Measurements from ENCODE around the gene EIF3CL.
"Not testable (repeated sequence)": the region's sequence is repeated elsewhere in the genome, so short reads cannot be mapped to it uniquely, and the experiment has no call there.

The EIF3CL gene

DNA sequence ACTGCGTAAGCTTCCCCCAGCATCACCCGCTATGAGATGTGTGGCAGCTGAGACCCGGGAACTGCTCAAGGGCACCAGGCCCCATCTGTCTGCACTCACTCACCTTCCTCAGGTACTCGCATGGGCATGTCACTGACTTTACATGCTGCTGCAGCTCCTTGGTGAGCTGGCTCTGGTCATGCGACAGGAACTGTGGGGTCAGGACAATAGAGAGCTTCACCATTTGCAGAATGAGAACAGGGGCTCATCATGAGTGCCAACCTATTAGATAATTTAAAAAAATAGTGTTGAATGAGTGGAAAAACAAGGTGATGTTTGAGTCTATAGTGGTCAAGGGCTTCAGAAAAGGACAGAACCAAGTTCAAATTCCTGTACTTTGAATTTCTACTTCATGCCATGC is 41.0 kb downstream of the EIF3CL start:
- DNase-seq (ENCODE audit: low read depth in 2 of 2): not testable (repeated sequence)

DNA sequence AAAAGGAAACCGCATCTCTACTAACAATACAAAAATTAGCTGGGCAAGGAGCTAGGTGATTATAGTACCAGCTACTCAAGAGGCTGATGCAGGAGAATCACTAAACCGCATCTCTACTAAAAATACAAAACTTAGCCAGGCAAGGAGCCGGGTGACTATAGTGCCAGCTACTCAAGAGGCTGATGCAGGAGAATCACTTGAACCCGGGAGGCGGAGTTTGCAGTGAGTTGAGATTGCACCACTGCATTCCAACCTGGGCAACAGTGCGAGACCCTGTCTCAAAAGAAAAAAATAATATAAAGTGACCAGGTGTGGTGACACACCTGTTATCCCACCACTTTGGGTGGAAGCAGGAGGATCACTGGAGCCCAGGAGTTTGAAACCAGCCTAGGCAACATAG is 65.4 kb downstream of the EIF3CL start:
- DNase-seq (ENCODE audit: low read depth in 2 of 2): not testable (repeated sequence)

DNA sequence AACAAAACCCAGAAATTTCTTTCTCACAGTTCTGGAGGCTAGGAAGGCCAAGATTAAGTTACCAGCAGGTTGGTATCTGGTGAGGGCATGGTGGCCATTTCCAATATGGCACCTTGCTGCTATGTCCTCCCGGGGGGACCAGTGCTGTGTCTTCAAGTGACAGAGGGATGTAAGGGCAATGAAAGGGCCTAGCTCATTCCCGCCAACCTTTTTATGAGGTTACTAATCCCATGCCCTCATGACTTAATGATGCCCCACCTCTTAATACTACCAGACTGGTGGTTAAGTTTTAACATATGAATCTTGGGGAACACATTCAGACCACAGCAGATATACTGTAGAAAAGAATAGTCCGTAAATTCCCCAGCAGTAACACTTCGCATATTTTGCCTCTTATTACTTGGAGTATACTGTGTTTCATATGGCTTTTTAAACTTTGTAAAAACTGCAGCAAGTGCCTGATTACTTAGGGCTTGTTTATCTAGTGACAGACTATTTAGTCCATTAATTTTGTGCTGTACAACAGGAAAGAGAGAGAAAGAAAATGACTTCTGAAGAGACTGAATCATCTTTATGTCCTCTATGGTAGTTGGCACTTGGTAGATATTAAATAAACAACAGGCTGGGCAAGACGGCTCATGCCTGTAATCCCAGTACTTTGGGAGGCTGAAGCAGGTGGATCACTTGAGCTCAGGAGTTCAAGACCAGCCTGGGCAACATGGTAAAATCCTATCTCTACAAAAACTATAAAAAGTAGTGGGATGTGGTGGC is 66.5 kb downstream of the EIF3CL start:
- DNase-seq (ENCODE audit: low read depth in 2 of 2): not testable (repeated sequence)

DNA sequence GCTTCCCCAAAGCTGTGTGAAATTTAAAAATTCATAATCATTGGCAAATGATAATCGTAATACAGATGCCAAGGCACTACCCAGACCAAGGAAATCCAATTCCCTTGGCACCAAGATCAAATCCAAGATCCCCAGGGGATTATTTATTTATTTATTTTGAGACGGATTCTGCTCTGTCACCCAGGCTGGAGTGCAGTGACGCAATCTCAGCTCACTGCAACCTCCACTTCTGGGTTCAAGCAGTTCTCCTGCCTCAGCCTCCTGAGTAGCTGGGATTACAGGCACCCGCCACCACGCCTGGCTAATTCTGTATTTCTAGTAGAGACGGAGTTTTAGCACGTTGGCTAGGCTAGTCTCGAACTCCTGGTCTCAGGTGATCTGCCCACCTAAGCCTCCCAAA is 68.0 kb downstream of the EIF3CL start:
- DNase-seq (ENCODE audit: low read depth in 2 of 2): not testable (repeated sequence)

DNA sequence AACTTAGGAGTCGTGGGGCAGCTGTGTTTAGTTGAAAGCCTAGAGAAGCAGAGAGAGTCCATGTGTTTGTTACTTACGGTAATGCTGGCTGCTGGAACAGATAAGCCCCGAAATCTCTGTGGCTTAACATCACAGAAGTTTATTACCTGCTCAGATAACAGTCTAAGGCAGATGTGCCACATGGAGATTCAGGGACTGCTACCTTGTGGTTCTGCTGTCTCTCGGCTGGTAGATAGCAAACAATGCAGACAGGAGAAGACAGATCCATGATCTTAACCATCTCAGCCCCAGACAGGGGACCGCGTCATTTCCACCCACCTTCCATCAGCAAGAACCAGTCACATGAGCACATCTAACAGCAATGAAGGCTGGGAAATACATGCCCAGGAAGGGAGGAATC is 71.0 kb downstream of the EIF3CL start:
- DNase-seq (ENCODE audit: low read depth in 2 of 2): not testable (repeated sequence)

DNA sequence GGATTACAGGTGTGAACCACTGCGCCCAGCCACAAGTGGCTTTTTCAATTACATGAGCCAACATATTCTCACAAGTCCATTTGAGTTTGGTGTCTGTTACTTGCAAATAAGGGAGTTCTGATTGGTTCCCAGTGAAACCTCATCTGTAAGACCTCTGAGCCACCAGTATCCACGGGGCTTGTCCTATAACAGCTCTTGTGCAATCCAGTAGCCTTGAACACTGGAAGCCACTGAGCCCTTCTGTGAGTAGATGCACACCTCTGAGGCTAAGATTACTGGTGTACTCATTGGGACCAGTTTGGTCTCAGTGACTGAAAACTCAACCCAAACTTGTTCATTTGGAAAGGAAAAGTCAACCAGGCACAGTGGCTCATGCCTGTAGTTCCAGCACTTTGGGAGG is 72.7 kb downstream of the EIF3CL start:
- not testable (repeated sequence) for DNase-seq (ENCODE audit: low read depth in 2 of 2)

DNA sequence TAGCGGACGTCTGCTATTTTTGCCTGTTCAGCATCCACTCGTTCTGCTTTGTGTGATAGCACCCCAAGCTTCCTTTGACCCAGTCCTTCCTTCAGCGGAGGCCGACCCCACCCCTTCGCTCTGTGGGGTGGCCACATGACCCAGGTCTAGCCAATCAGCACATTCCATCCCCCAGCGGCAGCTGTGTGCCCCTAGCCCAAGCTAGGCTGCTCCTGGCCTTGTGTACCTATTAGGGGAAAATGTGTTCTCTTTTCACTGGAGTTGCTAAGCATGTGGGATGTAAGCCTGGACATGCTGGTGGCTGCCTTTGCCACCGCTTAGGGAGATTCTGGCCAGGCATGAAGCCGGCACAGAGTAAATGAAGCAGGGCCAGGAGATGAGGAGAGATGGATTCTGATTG is 73.4 kb downstream of the EIF3CL start:
- DNase-seq (ENCODE audit: low read depth in 2 of 2): not testable (repeated sequence)

Measured in stimulated activated CD8-positive, alpha-beta memory T cell treated with anti-CD3 and anti-CD28 coated beads, Interleukin-7, amount 100 ng/mL, for 4 hours (primary cell).